Mesendoderm (in vitro differentiated cells): ENCODE data around the gene NR4A1.
A peak's percentile ranks its signal among the peaks of the same experiment; 100 is the strongest.

Experiments used
- DNase-seq: peaks from one replicate; pipeline ENCODE4 v3.0.0; 2013
- H2AK5ac ChIP-seq: 2 replicates; pipeline ENCODE4 v1.6.1; 2013; ENCODE audit warnings: low read length, inconsistent platforms
- H2BK120ac ChIP-seq: 2 replicates; pipeline ENCODE4 v1.6.1; 2013; ENCODE audit warnings: low read depth, mild to moderate bottlenecking, low read length, moderate library complexity, mixed read lengths
- H2BK15ac ChIP-seq: replicated peaks from 2 replicates; pipeline ENCODE4 v1.6.1; 2013; ENCODE audit warnings: low read depth, mild to moderate bottlenecking, moderate library complexity
- H2BK5ac ChIP-seq: 2 replicates; pipeline ENCODE4 v1.6.1; 2013; ENCODE audit warnings: low read length, inconsistent platforms
- H3K18ac ChIP-seq: 2 replicates; pipeline ENCODE4 v1.6.1; 2013; ENCODE audit warnings: mild to moderate bottlenecking, low read length, mixed read lengths
- H3K23ac ChIP-seq: one replicate; pipeline ENCODE4 v1.6.1; 2013; ENCODE audit warnings: low read length
- H3K27ac ChIP-seq: 2 replicates; pipeline ENCODE4 v1.5.1; 2013; ENCODE audit warnings: low read depth, mild to moderate bottlenecking, inconsistent platforms, low read length, moderate library complexity
- H3K27me3 ChIP-seq: 2 replicates; pipeline ENCODE4 v1.6.1; 2013; ENCODE audit warnings: low read length, control low read depth, mild to moderate bottlenecking, inconsistent platforms; ENCODE audit not compliant: insufficient read depth, poor library complexity
- H3K36me3 ChIP-seq: 2 replicates; pipeline ENCODE4 v1.6.1; 2013; ENCODE audit warnings: low read length, inconsistent platforms; ENCODE audit not compliant: control insufficient read depth, insufficient read depth
- H3K4ac ChIP-seq: one replicate; pipeline ENCODE4 v1.6.1; 2013; ENCODE audit warnings: low read depth, mild to moderate bottlenecking, low read length, moderate library complexity
- H3K4me1 ChIP-seq: 2 replicates; pipeline ENCODE4 v1.6.1; 2013; ENCODE audit warnings: low read depth, low read length, inconsistent platforms; ENCODE audit not compliant: control insufficient read depth
- H3K4me2 ChIP-seq: 2 replicates; pipeline ENCODE4 v1.6.1; 2013; ENCODE audit warnings: low read length
- H3K4me3 ChIP-seq: 2 replicates; pipeline ENCODE4 v1.5.1; 2013; ENCODE audit warnings: mild to moderate bottlenecking, low read length
- H3K56ac ChIP-seq: one replicate; pipeline ENCODE4 v1.6.1; 2013; ENCODE audit warnings: low read length
- H3K79me1 ChIP-seq: 2 replicates; pipeline ENCODE4 v1.6.1; 2013; ENCODE audit warnings: low read length, inconsistent platforms
- H3K79me2 ChIP-seq: 2 replicates; pipeline ENCODE4 v1.6.1; 2013; ENCODE audit warnings: mild to moderate bottlenecking, low read length; ENCODE audit not compliant: control insufficient read depth, insufficient read depth
- H3K9ac ChIP-seq: 2 replicates; pipeline ENCODE4 v1.6.1; 2013; ENCODE audit warnings: low read length, inconsistent platforms
- H4K5ac ChIP-seq: one replicate; pipeline ENCODE4 v1.6.1; 2013; ENCODE audit warnings: low read length
- H4K8ac ChIP-seq: one replicate; pipeline ENCODE4 v1.6.1; 2013; ENCODE audit warnings: low read depth, mild to moderate bottlenecking, control low read depth, low read length, moderate library complexity
- WGBS: extraction: QIAGEN DNeasy Blood & Tissue Kit; methylation state at CpG from one replicate; pipeline ENCODE4 v1.1.7; 2013; ENCODE audit warnings: low lambda C conversion rate, missing lambda C conversion rate; ENCODE audit not compliant: insufficient coverage; ENCODE audit errors: extremely low coverage; 5-methylcytosine and 5-hydroxymethylcytosine counted together

Gene NR4A1

DNA sequence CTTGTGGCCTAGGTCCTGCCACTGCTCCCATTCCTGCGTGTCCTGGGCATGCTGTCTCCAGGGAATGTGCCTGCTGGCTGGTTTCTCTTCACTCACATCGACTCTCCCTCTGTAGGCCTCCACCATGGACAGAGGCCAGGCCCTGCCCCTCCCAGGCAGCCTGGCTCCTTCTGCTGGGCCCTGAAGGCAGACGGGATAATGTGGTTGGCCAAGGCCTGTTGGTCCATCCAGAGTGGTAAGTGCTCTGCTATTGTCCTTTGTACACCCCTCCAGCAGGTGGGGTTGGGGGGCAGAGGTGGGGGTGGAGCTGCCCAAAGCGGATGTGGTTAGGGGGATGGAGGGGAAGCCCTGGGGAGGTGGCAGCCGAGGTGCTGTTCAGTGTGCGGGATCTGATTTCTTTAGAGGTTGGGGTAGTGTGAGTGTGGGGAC is 9.5 kb upstream of the NR4A1 start:
- Histone ChIP-seq H2AK5ac (no peak overlapping the region), H3K9ac (no peak overlapping the region), H3K56ac (no peak overlapping the region), H4K8ac (no peak overlapping the region), H3K36me3 (no peaks in the 10 kb centered on the region), H3K27ac (no peak overlapping the region), H2BK15ac (no peak overlapping the region), H3K18ac (no peak overlapping the region), H2BK5ac (no peak overlapping the region), H3K4me1 (no peaks in the 10 kb centered on the region), H3K79me2 (no peaks in the 10 kb centered on the region), H4K5ac (no peak overlapping the region), H2BK120ac (no peak overlapping the region), H3K4me3 (no peak overlapping the region), H3K4me2 (no peak overlapping the region), H3K4ac (no peak overlapping the region), H3K79me1 (peaks cover 9% of the 10 kb centered on the region), H3K27me3 (no peaks in the 10 kb centered on the region), H3K23ac (no peak overlapping the region)
- no CpG with 5 or more reads among the region's 6 CpGs for WGBS
- DNase-seq = peak; percentile 83

DNA sequence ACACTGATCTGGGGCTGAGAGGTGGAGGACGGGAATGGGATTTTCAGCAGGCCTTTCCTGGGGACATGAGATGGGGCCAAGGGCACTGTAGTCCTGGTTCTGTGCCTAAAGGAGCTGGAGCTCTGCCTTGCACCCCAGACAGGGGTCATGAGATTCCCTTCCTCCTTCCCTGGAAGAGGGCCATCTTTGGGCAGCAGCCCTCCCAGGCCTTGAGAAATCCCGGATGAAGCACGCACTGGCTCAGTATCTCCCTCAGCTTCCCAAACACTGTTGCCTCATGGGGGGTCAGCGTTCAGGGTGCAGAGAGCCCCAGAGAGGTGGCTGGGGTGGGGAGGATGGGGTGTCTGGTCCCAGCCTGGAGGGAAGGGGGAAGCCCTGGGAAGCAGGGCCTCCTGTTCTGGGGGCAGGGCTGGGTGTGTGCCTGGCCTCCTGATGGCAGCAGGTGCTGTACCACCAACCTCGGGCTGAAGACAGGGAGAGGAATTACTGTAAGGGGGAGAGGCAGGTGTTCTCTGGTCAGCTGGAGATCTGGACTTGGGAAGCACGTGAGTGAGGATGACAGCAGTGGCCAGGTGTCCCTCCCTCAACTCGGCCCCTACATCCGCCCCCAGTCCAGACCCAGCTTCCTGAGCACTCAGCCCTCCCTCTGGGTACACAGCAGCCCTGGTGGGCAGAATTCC is 8.4 kb upstream of the NR4A1 start:
- H3K56ac ChIP-seq = no peak overlapping the region
- DNase-seq = no peak
- H3K79me1 ChIP-seq = peaks cover 9% of the 10 kb centered on the region
- no peak overlapping the region for H3K18ac ChIP-seq
- no peak overlapping the region for H3K4me2 ChIP-seq
- no peaks in the 10 kb centered on the region for H3K36me3 ChIP-seq
- H2BK5ac ChIP-seq = no peak overlapping the region
- no peak overlapping the region for H3K4ac ChIP-seq
- H4K5ac ChIP-seq = no peak overlapping the region
- no peak overlapping the region for H4K8ac ChIP-seq
- H3K27ac ChIP-seq = no peak overlapping the region
- no peak overlapping the region for H2BK120ac ChIP-seq
- H2AK5ac ChIP-seq = no peak overlapping the region
- H3K23ac ChIP-seq = no peak overlapping the region
- WGBS = no CpG with 5 or more reads among the region's 8 CpGs
- H3K79me2 ChIP-seq = no peaks in the 10 kb centered on the region
- no peak overlapping the region for H3K4me3 ChIP-seq
- H2BK15ac ChIP-seq = no peak overlapping the region
- H3K9ac ChIP-seq = no peak overlapping the region
- no peaks in the 10 kb centered on the region for H3K27me3 ChIP-seq
- H3K4me1 ChIP-seq = no peaks in the 10 kb centered on the region

DNA sequence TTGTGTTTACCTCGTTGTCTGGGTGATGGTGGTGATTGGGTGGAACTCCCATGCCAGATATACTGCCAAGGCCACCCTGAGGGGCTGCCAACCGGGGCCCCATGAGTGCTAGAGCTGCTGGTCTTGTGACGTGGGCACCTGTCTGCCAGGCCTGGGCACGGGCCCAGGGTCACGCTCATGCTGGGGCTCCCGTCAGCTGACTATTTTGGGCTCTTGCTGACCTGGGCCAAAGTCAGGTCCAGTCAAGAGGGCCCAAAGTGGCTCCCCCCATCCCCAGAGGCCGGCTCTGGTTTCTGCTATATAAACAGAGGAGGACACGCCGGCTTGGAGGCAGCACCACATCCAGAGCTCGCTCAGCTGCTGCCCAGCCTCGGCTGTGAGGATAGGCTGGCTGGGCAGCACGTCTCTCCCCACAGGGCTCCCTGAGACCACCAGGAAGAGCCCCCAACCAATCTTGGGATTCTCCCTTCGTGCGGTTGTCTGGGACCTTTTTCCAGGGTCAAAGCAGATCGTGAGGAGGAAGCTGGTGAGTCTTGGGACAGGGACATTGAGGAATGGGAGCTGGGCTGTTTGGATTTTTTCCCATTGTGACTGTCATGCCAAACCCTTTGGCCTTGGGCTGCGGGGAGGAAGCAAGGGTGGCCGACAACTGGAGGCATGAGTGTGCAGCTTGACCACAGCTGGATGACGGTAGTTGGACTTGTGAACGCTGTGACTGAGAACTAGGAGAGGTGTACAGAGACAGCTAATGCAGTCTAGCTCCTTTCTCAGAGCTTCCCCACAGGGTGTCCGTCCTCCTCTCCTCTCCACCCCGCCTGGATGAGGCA is 7.6 kb upstream of the NR4A1 start:
- H2AK5ac ChIP-seq = no peak overlapping the region
- no peak overlapping the region for H3K9ac ChIP-seq
- no peak overlapping the region for H4K5ac ChIP-seq
- peaks cover 9% of the 10 kb centered on the region for H3K79me1 ChIP-seq
- no peaks in the 10 kb centered on the region for H3K4me1 ChIP-seq
- H3K4me2 ChIP-seq = no peak overlapping the region
- H3K27me3 ChIP-seq = no peaks in the 10 kb centered on the region
- no peak overlapping the region for H3K27ac ChIP-seq
- H3K4me3 ChIP-seq = no peak overlapping the region
- no CpG with 5 or more reads among the region's 21 CpGs for WGBS
- no peak overlapping the region for H3K18ac ChIP-seq
- H3K79me2 ChIP-seq = no peaks in the 10 kb centered on the region
- H3K4ac ChIP-seq = no peak overlapping the region
- H4K8ac ChIP-seq = no peak overlapping the region
- no peak overlapping the region for H3K56ac ChIP-seq
- no peak overlapping the region for H3K23ac ChIP-seq
- no peaks in the 10 kb centered on the region for H3K36me3 ChIP-seq
- no peak overlapping the region for H2BK15ac ChIP-seq
- H2BK120ac ChIP-seq = no peak overlapping the region
- DNase-seq = no peak
- H2BK5ac ChIP-seq = no peak overlapping the region

DNA sequence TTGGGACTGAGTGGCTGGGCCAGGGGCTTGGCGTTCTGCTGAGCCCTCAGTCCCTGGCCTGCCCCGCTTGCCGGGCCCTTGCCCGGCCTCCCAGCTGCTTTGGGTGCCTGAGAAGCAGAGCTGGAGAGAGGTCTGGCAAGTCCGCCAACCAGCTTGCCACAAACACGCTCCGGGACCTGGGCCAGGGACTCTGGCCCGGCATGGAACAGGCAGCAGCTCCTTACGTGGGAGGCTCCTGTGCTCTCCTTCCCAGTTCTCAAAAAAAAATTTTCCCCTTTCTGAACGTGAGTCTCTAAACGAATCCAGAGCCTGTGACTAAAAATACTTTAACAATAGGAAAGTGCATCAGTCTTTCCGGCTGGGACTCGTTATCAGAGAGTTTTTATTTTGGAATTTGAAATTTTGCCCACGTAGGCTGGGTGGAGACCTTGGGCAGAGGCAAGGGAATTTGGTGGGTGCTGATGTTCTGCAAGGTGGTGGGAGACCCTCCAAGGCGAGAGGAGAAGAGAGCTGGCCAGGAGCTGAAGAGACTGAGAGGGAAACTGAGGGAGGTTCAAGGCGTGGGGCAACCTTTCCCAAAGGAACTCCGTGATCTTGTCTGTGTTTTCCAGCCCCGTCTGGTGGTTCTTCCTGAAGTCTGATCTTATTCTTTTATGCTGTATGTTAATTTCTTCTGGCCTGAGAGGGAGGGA is 6.8 kb upstream of the NR4A1 start:
- no peaks in the 10 kb centered on the region for H3K79me2 ChIP-seq
- H3K4ac ChIP-seq = no peak overlapping the region
- DNase-seq = no peak
- no CpG with 5 or more reads among the region's 18 CpGs for WGBS
- no peak overlapping the region for H3K18ac ChIP-seq
- H4K8ac ChIP-seq = no peak overlapping the region
- no peaks in the 10 kb centered on the region for H3K4me1 ChIP-seq
- H3K56ac ChIP-seq = no peak overlapping the region
- no peak overlapping the region for H2BK120ac ChIP-seq
- peaks cover 7% of the 10 kb centered on the region for H3K79me1 ChIP-seq
- H3K4me2 ChIP-seq = no peak overlapping the region
- H3K9ac ChIP-seq = no peak overlapping the region
- H2BK5ac ChIP-seq = no peak overlapping the region
- no peaks in the 10 kb centered on the region for H3K27me3 ChIP-seq
- H3K23ac ChIP-seq = no peak overlapping the region
- no peak overlapping the region for H3K27ac ChIP-seq
- H2AK5ac ChIP-seq = no peak overlapping the region
- no peaks in the 10 kb centered on the region for H3K36me3 ChIP-seq
- no peak overlapping the region for H2BK15ac ChIP-seq
- H4K5ac ChIP-seq = no peak overlapping the region
- H3K4me3 ChIP-seq = no peak overlapping the region

DNA sequence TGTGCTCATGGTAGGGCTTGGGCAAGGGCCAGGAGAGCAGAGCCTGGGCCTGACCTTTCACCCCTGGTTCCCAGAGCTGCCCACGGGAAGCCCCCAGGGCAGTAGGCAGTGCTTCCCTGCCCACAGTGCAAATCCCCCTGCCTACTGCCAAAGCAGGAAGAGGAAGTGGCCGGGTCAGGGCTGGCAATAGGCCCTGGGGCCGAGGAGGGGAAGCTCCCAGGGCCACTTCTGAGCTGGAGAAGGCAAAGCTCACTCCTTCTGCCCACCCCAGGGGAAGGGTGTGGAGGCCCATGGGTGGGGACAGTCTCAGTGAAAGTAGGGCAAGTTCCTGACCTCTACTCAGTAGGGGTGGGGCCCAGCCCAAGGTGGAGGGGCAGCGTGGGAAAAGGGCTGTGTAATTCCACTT is 5.4 kb upstream of the NR4A1 start:
- no peaks in the 10 kb centered on the region for H3K79me2 ChIP-seq
- no peak overlapping the region for H3K23ac ChIP-seq
- no peak overlapping the region for H3K56ac ChIP-seq
- H3K27ac ChIP-seq = no peak overlapping the region
- no peaks in the 10 kb centered on the region for H3K79me1 ChIP-seq
- no peak overlapping the region for H2AK5ac ChIP-seq
- H3K36me3 ChIP-seq = no peaks in the 10 kb centered on the region
- no peak overlapping the region for H3K4me3 ChIP-seq
- H3K4me1 ChIP-seq = peaks cover 4% of the 10 kb centered on the region
- H4K5ac ChIP-seq = no peak overlapping the region
- WGBS = no CpG with 5 or more reads among the region's 4 CpGs
- DNase-seq = no peak
- H3K9ac ChIP-seq = no peak overlapping the region
- H3K27me3 ChIP-seq = no peaks in the 10 kb centered on the region
- H3K18ac ChIP-seq = no peak overlapping the region
- H2BK5ac ChIP-seq = no peak overlapping the region
- no peak overlapping the region for H2BK120ac ChIP-seq
- H4K8ac ChIP-seq = no peak overlapping the region
- H3K4ac ChIP-seq = no peak overlapping the region
- no peak overlapping the region for H3K4me2 ChIP-seq
- H2BK15ac ChIP-seq = no peak overlapping the region
